ENCODE data around the gene APBA1. TPM values are rescaled to one million over a fixed set of nuclear protein-coding genes. Genes with fewer than 3 reads are reported as not detected.

Gene APBA1
- total and polyA plus RNA-seq, 9 of the 15 experiments (the other 6 are each of a cell fraction or from before 2014, with no cell fraction given): 0.01 to 0.02 TPM; not detected in 7

- H3K4me2 ChIP-seq (ENCODE audit: insufficient read depth, low read length): no peak overlapping the region
- FAIRE-seq (no peak), ATAC-seq (no peak), DNase-seq (ENCODE audit: extremely low read depth in 1 of 4, low spot score in 3 of 4) (no peak)
- H4K20me1 ChIP-seq (replicated peaks; ENCODE audit: control insufficient read depth, insufficient read depth, low read length): no peaks in the 10 kb centered on the region
- peaks cover 0 to 6% of the 10 kb centered on the region in 2 experiments; a peak in 2 of 5 replicates for H3K27me3 ChIP-seq (ENCODE audit: control insufficient read depth in 2 of 2, insufficient read depth in 2 of 2, low read length in 2 of 2)
- H3K4me3 ChIP-seq: no peak overlapping the region
- no peak overlapping the region for H3K9ac ChIP-seq (ENCODE audit: insufficient read depth in 1 of 2, low read depth in 2 of 2, low read length in 2 of 2)
- H3K9me1 ChIP-seq (ENCODE audit: control insufficient read depth, insufficient read depth, low read length): no peaks in the 10 kb centered on the region
- 0% methylated on average over 8 of the region's 9 CpGs for WGBS (ENCODE audit: insufficient coverage, low coverage, missing lambda C conversion rate)
- POLR2A ChIA-PET: no interaction called here
- CTCF ChIA-PET (ENCODE audit: low intra/inter-chr PET ratio): no interaction called here
- intact Hi-C loops (cut with micrococcal nuclease) (no loop called here), in situ Hi-C loops (cut with MboI) (no loop called here)
- no peak overlapping the region for H2AFZ ChIP-seq (ENCODE audit: low read depth, low read length)
- no TSS peak for BruUV-seq (replicated peaks)
- H3K79me2 ChIP-seq (ENCODE audit: control insufficient read depth, insufficient read depth, low read length): no peaks in the 10 kb centered on the region
- H3K9me3 ChIP-seq (replicated peaks; ENCODE audit: control insufficient read depth, insufficient read depth, low read depth, low read length): no peaks in the 10 kb centered on the region
- no peaks in the 10 kb centered on the region for H3K4me1 ChIP-seq (replicated peaks in 1 of 2; ENCODE audit: control insufficient read depth in 2 of 2, insufficient read depth in 2 of 2, low read length in 2 of 2)
- TF ChIP-seq RBM34 (IDR thresholded peaks at IDR 0.05; ENCODE audit: borderline replicate concordance, insufficient read depth, low read length): no peak
- TF ChIP-seq U2AF2 (optimal IDR thresholded peaks at IDR 0.05; ENCODE audit: low read depth, low read length): no peak
- TF ChIP-seq SMAD1 (IDR thresholded peaks at IDR 0.05; ENCODE audit: low read depth, low read length, partially characterized antibody): no peak
- no peak for TF ChIP-seq EZH2 (IDR thresholded peaks at IDR 0.05; ENCODE audit: borderline replicate concordance, low read depth, low read length)
- no peak for TF ChIP-seq NRF1 (conservative IDR thresholded peaks at IDR 0.05 in 1 of 2, IDR thresholded peaks at IDR 0.05 in 1 of 2)
- no peak for TF ChIP-seq TRIM28 (IDR thresholded peaks at IDR 0.05)
- TF ChIP-seq TFAM (CRISPR knock-in tag; conservative IDR thresholded peaks at IDR 0.05): no peak
- TF ChIP-seq MIER1 (IDR thresholded peaks at IDR 0.05; ENCODE audit: low read depth): no peak
- TF ChIP-seq HNRNPUL1 (IDR thresholded peaks at IDR 0.05; ENCODE audit: low read length): no peak
- TF ChIP-seq SMARCA5 (IDR thresholded peaks at IDR 0.05): no peak
- no peak for TF ChIP-seq KLF1 (tag; IDR thresholded peaks at IDR 0.05)
- no peak for TF ChIP-seq SP1 (CRISPR knock-in tag; IDR thresholded peaks at IDR 0.05)
- TF ChIP-seq FOXP1 (CRISPR knock-in tag; IDR thresholded peaks at IDR 0.05): no peak
- TF ChIP-seq SAFB2 (IDR thresholded peaks at IDR 0.05; ENCODE audit: borderline replicate concordance, low read depth, low read length, severe bottlenecking): no peak
- H3K36me3 ChIP-seq (ENCODE audit: control insufficient read depth, insufficient read depth, low read length): no peaks in the 10 kb centered on the region
- no peak overlapping the region for H3K27ac ChIP-seq (ENCODE audit: extremely low read depth, low read depth, low read length)
Measured at GRCh38 chr9:69470186-69470977, 201.8 kb downstream of the APBA1 start.
